HG03060 (cell line): ENCODE measurements around the gene BEST1.

ENCODE experiments used
- ATAC-seq: cut with Tn5 transposase; IDR thresholded peaks from one replicate; pipeline ENCODE4 v1.9.1; 2021; ENCODE audit warnings: low read depth, moderate number of reproducible peaks; ENCODE audit not compliant: unreplicated experiment

Gene BEST1

DNA sequence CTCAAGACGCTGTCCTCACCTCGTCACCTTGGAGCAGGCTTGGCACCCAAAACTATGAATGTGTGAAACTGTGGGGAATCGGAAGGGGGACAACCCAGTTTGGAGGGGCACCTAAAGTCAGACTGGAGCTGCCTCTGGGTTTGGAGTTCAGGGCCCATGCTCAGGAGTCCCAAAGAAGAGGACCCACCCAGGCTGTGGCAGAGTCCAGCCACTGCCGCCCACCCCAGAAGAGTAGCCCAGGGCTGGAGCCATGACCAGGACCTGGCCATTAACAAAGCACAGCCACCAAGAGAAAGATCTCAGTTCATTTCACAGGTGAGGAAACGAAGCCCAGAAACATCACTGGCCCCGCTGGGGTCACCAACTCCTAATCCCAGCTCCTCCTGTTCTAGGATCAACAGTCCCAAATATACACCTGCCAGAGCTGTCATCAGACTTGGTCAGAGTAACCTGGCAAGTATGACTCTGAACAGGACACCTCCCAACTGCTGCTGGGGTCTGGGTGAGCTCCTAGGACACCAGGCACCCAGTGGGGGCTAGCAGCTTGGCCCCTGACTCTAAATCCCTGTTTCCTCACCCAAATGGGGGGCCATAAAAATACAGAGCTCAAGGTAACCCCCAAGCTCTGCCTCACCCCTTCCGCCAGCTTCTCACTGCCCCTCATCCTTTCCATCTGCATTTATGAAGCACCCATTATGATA, 35.5 kb upstream of the BEST1 start:
- no peak for ATAC-seq

GRCh38 chr11:61916737-61917333, 33.3 kb upstream of the BEST1 start:
- no peak for ATAC-seq

- no peak for ATAC-seq
Measured at GRCh38 chr11:61917334-61918109, 32.6 kb upstream of the BEST1 start, which contains the start of gene RAB3IL1. Gene RAB3IL1, minus strand, starts transcription at chr11:61917566. Its CDS starts 199 bp downstream, at chr11:61917367.

GRCh38 chr11:61918251-61918937, 31.8 kb upstream of the BEST1 start:
- ATAC-seq = no peak

- ATAC-seq = no peak
Measured at GRCh38 chr11:61918938-61919704, 31.0 kb upstream of the BEST1 start.

- ATAC-seq = no peak
Measured at GRCh38 chr11:61919705-61920631, 30.2 kb upstream of the BEST1 start.

- ATAC-seq = no peak
Measured at GRCh38 chr11:61921446-61921845, 28.7 kb upstream of the BEST1 start.

GRCh38 chr11:61922539-61922938, 27.6 kb upstream of the BEST1 start:
- no peak for ATAC-seq

GRCh38 chr11:61923166-61924063, 26.7 kb upstream of the BEST1 start:
- ATAC-seq = no peak

DNA sequence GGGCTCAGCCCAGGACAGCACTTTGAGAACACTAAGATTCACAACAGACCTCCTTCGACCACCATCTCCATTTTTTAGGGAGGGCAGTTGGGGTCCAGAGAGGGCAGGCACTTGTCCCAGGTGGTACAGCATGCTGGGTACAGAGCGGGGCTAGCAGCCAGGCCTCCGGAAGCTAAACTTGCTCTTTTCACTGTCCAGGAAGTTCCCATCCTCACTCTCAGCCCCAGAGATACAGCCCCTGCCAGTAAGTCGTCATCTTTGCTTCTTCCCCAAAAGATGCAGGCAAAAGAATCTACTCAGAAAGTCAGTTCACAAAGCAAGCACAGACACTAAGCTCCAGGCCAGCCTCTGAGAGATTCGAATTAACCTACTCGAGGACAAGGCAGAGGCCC, 26.1 kb upstream of the BEST1 start:
- ATAC-seq = no peak

GRCh38 chr11:61925736-61926135, 24.4 kb upstream of the BEST1 start:
- no peak for ATAC-seq

GRCh38 chr11:61926235-61926634, 23.9 kb upstream of the BEST1 start:
- no peak for ATAC-seq

DNA sequence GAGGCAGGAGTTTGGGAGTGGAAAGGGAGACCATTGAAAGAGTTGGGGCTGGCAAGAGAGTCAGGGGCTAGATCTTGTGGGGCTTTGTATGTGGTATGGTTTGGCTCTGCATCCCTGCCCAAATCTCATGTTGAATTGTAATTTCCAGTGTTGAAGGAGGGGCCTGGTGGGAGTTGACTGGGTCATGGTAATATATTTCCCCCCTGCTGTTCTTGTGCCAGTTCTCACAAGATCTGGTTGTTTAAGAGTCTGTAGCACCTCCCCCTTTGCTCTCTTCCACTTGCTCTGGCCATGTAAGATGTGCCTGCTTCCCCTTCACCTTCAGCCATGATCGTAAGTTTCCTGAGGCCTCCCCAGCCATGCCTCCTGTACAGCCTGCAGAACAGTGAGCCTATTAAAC, 22.6 kb upstream of the BEST1 start:
- no peak for ATAC-seq

- no peak for ATAC-seq
Measured at GRCh38 chr11:61928606-61929005, 21.5 kb upstream of the BEST1 start.

DNA sequence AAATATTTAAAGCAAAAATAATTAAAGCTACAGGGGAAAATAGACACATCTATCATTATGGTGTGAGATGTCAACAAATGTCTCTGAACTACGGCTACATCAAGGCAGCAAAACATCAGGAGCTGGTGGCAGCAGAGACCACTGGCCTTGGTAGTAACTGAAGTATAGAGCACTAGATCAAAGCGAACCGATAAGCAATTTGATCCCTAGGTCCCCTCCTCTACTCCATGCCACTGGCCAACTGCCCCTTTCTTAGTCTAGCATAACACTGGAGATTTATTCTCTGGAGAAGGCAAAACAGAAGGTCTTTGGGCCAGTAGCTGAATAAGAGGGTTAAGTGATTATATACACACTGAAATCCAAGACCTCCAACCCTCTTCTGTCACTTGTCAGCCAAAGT, 19.2 kb upstream of the BEST1 start:
- no peak for ATAC-seq

DNA sequence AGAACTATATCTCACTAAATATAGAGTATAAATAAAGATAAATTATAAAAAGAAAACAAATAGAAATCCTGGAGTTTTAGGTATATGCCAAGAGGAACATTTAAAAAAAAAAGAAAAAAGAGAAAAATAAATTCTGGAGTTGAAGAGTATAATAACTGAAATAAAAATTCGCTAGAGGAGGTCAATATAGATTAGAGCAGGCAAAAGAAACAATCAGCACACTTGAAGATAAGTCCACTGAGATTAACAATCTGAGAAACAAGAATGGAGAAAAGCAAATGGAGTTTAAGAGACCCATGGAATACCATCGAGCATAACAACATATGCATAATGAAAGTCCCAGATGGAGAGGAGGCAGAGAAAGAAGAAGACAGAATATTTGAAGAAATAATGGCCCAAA, 14.3 kb upstream of the BEST1 start:
- no peak for ATAC-seq

- no peak for ATAC-seq
Measured at GRCh38 chr11:61940466-61940865, 9.7 kb upstream of the BEST1 start.

DNA sequence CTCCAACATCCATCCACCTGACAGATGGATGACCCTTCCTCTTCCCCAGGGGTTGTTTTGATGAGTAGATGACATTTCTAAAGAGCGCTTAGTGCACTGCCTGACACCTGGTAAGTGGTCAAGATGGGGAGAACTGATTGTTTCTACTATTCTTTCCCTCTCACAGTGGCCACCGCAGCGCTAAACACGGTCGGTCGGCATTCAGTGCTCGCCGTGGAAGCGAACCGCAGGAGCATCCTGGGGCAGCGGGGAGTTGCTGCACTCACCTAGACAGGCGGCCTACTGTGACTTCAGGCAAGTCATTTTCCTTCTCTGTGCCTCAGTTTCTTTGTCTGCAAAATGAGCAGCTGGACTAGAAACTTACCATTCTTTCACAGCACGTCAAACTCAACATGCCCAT, 5.0 kb upstream of the BEST1 start:
- no peak for ATAC-seq
